HepG2 (cell line): ENCODE results near the gene ZCCHC7. TPM values are rescaled to one million over a fixed set of nuclear protein-coding genes. Genes with fewer than 3 reads are reported as not detected.

Experiments used
- ASH2L ChIP-seq: fragments of 300-600, 200-600 bp; sonication (generic); IDR thresholded peaks from 2 replicates; pipeline ENCODE4 v1.7.0; 2017; ENCODE audit warnings: low read depth, mild to moderate bottlenecking, moderate library complexity, mixed read lengths, low read length; ENCODE audit not compliant: insufficient read length
- ATF7-NPFF ChIP-seq: sonication (generic); formaldehyde crosslinking; IDR thresholded peaks from 2 replicates; pipeline ENCODE4 v1.8.1; 2023; ENCODE audit warnings: mild to moderate bottlenecking, low read depth, missing genetic modification reagents, moderate library complexity
- CHD4 ChIP-seq: fragments of 200-600 bp; sonication (generic); IDR thresholded peaks from 2 replicates; pipeline ENCODE4 v1.7.0; 2017; ENCODE audit warnings: mild to moderate bottlenecking, low read length, borderline replicate concordance
- DNMT1 ChIP-seq: sonication (generic); formaldehyde crosslinking; IDR thresholded peaks from 2 replicates; pipeline ENCODE4 v1.5.1; 2020; ENCODE audit warnings: mild to moderate bottlenecking, missing genetic modification reagents
- EP300 ChIP-seq, 3 experiments: sonication (generic) in 1 of 3; formaldehyde crosslinking in 1 of 3; IDR thresholded peaks; 2 replicates each; pipeline versions ENCODE4 v1.5.1 to v1.6.1; 2011 to 2020; ENCODE audit warnings: low read depth in 2 of 3, low read length in 2 of 3, borderline replicate concordance in 1 of 3, improper control_type of control experiment in 1 of 3, mild to moderate bottlenecking in 1 of 3, missing genetic modification reagents in 1 of 3, moderate library complexity in 1 of 3
- HIVEP1 ChIP-seq: sonication (generic); formaldehyde crosslinking; IDR thresholded peaks from 2 replicates; pipeline ENCODE4 v1.4.0; 2020; ENCODE audit warnings: mild to moderate bottlenecking, missing genetic modification reagents
- HNRNPH1 ChIP-seq: fragments of 200-400 bp; formaldehyde crosslinking; optimal IDR thresholded peaks from 2 replicates; pipeline ENCODE3; 2017; ENCODE audit warnings: mild to moderate bottlenecking, low read depth, low read length
- MATR3 ChIP-seq: sonication (generic); formaldehyde crosslinking; IDR thresholded peaks from 2 replicates; pipeline ENCODE4 v1.4.0; 2020; ENCODE audit warnings: missing genetic modification reagents
- PPARG ChIP-seq: conservative IDR thresholded peaks from 2 replicates; pipeline ENCODE4 v1.6.1; 2016; ENCODE audit warnings: missing biosample characterization, missing genetic modification reagents
- SETDB1 ChIP-seq: sonication (generic); formaldehyde crosslinking; IDR thresholded peaks from 2 replicates; pipeline ENCODE4 v1.5.1; 2020; ENCODE audit warnings: missing genetic modification reagents, mild to moderate bottlenecking, borderline replicate concordance
- SSRP1 ChIP-seq: IDR thresholded peaks from 2 replicates; pipeline ENCODE4 v1.6.1; 2016; ENCODE audit warnings: control low read depth
- ZFP82 ChIP-seq: sonication (generic); formaldehyde crosslinking; IDR thresholded peaks from 2 replicates; pipeline ENCODE4 v1.5.1; 2020; ENCODE audit warnings: mild to moderate bottlenecking, missing genetic modification reagents, borderline replicate concordance
- ZNF24 ChIP-seq: fragments of 450-650 bp; IDR thresholded peaks from 2 replicates; pipeline ENCODE4 v1.6.1; 2017; ENCODE audit warnings: antibody characterized with exemption, mild to moderate bottlenecking
- ZNF34 ChIP-seq: sonication (generic); formaldehyde crosslinking; IDR thresholded peaks from 2 replicates; pipeline ENCODE4 v1.4.0; 2020; ENCODE audit warnings: mild to moderate bottlenecking, missing genetic modification reagents, borderline replicate concordance
- polyA plus RNA-seq, 8 experiments: library from polyadenylated mRNA; depleted of rRNA in 3 of 8; stranded (reverse) in 7 of 8; unstranded in 1 of 8; fragments of >200 nt; fragmentation: Illumina TruSeq in 4 of 8; extraction: Trizol in 4 of 8; gene quantifications; 2 replicates each; pipeline versions ENCODE4 v1.2.1 to v1.2.3, GENCODE V29; 2011 to 2016; ENCODE audit warnings: low read depth in 4 of 8, missing spikeins in 1 of 8, mixed read lengths in 1 of 8; ENCODE audit not compliant: insufficient read depth in 1 of 8
- total RNA-seq, 5 experiments: library from RNA; depleted of rRNA; stranded (reverse); fragments of >200 nt; fragmentation: Illumina TruSeq; extraction: Trizol; gene quantifications; 2 replicates each; pipeline ENCODE4 v1.2.3, GENCODE V29; 2016; ENCODE audit warnings: low read depth in 1 of 5
- TF ChIP-seq, protein P1 (sequence below): sonication (generic); formaldehyde crosslinking; IDR thresholded peaks from 2 replicates; pipeline ENCODE4 v1.4.0; 2020; ENCODE audit warnings: low read depth, mild to moderate bottlenecking, missing genetic modification reagents
- TF ChIP-seq, protein P2 (sequence below): sonication (generic); formaldehyde crosslinking; IDR thresholded peaks from 2 replicates; pipeline ENCODE4 v1.5.0; 2020; ENCODE audit warnings: missing genetic modification reagents
- TF ChIP-seq, protein P3 (sequence below): sonication (generic); formaldehyde crosslinking; IDR thresholded peaks from 2 replicates; pipeline ENCODE4 v1.4.0; 2020; ENCODE audit warnings: missing genetic modification reagents
- TF ChIP-seq, protein P4 (sequence below): sonication (generic); formaldehyde crosslinking; IDR thresholded peaks from 2 replicates; pipeline ENCODE4 v1.4.0; 2020; ENCODE audit warnings: mild to moderate bottlenecking, missing genetic modification reagents
- TF ChIP-seq, protein P5 (sequence below): sonication (generic); formaldehyde crosslinking; IDR thresholded peaks from 2 replicates; pipeline ENCODE4 v1.8.1; 2022; ENCODE audit warnings: mild to moderate bottlenecking, missing genetic modification reagents

Gene ZCCHC7
- total and polyA plus RNA-seq, 2 of the 13 experiments (the other 11 are each of a cell fraction or from before 2014, with no cell fraction given), result 13.6 to 19.3 TPM

DNA sequence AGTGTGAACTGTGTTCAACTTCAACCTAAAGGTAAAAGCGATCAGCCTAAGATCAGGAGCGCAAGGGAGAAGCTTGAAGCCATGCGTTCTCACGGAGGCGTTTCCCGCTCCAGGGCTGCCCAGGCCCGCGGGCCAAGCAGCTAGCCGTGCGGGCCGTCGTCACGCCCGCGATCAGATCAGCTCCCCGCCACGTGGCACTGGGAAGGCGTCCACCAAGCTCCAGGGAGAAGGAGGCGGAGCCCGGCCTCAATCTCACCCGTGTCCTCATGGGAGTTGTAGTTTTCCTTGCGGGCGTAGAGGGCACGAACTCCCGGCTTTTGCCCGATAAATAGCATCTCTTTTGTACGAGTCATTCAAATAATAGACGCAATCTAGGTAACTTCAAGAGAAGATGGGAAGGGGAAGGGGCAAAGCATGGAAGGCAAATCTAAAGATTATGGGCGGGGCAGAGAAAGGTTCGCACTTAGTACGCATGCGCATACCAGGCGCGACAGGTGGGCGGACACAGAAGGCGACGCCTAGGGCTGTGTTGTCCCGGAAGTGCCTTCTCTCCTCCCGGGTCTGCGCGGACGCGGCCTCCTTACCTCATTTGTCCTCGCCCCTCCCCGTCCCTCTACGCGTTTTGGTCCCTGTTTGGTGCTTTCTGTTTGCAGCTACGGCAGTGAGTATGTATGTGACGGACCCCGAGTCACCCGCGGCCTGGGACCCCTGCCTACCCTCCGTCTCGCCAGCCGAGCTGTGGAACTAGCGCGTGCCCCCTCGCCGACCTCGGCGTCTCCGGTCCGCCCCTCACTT is 40.8 kb upstream of the ZCCHC7 start (continued):
- TF ChIP-seq CHD4, result peak; percentile 77; the same call in 1 of the 2 replicates
- TF ChIP-seq HIVEP1, result peak; percentile 98
- TF ChIP-seq, protein P1, sequence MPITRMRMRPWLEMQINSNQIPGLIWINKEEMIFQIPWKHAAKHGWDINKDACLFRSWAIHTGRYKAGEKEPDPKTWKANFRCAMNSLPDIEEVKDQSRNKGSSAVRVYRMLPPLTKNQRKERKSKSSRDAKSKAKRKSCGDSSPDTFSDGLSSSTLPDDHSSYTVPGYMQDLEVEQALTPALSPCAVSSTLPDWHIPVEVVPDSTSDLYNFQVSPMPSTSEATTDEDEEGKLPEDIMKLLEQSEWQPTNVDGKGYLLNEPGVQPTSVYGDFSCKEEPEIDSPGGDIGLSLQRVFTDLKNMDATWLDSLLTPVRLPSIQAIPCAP (CRISPR knock-in tag), result peak; percentile 98
- TF ChIP-seq, protein P2, sequence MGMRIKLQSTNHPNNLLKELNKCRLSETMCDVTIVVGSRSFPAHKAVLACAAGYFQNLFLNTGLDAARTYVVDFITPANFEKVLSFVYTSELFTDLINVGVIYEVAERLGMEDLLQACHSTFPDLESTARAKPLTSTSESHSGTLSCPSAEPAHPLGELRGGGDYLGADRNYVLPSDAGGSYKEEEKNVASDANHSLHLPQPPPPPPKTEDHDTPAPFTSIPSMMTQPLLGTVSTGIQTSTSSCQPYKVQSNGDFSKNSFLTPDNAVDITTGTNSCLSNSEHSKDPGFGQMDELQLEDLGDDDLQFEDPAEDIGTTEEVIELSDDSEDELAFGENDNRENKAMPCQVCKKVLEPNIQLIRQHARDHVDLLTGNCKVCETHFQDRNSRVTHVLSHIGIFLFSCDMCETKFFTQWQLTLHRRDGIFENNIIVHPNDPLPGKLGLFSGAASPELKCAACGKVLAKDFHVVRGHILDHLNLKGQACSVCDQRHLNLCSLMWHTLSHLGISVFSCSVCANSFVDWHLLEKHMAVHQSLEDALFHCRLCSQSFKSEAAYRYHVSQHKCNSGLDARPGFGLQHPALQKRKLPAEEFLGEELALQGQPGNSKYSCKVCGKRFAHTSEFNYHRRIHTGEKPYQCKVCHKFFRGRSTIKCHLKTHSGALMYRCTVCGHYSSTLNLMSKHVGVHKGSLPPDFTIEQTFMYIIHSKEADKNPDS, result 0 out of 2 replicates have a peak, but pooled peaks have one; percentile 51
- peak; percentile 99 for TF ChIP-seq ATF7-NPFF (CRISPR knock-in tag)
- TF ChIP-seq, protein P3, sequence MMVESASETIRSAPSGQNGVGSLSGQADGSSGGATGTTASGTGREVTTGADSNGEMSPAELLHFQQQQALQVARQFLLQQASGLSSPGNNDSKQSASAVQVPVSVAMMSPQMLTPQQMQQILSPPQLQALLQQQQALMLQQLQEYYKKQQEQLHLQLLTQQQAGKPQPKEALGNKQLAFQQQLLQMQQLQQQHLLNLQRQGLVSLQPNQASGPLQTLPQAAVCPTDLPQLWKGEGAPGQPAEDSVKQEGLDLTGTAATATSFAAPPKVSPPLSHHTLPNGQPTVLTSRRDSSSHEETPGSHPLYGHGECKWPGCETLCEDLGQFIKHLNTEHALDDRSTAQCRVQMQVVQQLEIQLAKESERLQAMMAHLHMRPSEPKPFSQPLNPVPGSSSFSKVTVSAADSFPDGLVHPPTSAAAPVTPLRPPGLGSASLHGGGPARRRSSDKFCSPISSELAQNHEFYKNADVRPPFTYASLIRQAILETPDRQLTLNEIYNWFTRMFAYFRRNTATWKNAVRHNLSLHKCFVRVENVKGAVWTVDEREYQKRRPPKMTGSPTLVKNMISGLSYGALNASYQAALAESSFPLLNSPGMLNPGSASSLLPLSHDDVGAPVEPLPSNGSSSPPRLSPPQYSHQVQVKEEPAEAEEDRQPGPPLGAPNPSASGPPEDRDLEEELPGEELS (CRISPR knock-in tag), result peak; percentile 50; the same call in 1 of the 2 replicates
- peak; percentile 86 for TF ChIP-seq ASH2L
- peak; percentile 95; the same call in 1 of the 2 replicates for TF ChIP-seq SETDB1
- no peak for TF ChIP-seq ZNF24
- no peak for TF ChIP-seq ZNF34 (CRISPR knock-in tag)
- TF ChIP-seq, protein P4, sequence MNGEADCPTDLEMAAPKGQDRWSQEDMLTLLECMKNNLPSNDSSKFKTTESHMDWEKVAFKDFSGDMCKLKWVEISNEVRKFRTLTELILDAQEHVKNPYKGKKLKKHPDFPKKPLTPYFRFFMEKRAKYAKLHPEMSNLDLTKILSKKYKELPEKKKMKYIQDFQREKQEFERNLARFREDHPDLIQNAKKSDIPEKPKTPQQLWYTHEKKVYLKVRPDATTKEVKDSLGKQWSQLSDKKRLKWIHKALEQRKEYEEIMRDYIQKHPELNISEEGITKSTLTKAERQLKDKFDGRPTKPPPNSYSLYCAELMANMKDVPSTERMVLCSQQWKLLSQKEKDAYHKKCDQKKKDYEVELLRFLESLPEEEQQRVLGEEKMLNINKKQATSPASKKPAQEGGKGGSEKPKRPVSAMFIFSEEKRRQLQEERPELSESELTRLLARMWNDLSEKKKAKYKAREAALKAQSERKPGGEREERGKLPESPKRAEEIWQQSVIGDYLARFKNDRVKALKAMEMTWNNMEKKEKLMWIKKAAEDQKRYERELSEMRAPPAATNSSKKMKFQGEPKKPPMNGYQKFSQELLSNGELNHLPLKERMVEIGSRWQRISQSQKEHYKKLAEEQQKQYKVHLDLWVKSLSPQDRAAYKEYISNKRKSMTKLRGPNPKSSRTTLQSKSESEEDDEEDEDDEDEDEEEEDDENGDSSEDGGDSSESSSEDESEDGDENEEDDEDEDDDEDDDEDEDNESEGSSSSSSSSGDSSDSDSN (CRISPR knock-in tag), result peak; percentile 86
- no peak; the same call in 1 of the 2 replicates for TF ChIP-seq ZFP82
- TF ChIP-seq, protein P5, sequence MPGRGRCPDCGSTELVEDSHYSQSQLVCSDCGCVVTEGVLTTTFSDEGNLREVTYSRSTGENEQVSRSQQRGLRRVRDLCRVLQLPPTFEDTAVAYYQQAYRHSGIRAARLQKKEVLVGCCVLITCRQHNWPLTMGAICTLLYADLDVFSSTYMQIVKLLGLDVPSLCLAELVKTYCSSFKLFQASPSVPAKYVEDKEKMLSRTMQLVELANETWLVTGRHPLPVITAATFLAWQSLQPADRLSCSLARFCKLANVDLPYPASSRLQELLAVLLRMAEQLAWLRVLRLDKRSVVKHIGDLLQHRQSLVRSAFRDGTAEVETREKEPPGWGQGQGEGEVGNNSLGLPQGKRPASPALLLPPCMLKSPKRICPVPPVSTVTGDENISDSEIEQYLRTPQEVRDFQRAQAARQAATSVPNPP (CRISPR knock-in tag), result peak; percentile 98
- TF ChIP-seq SSRP1 (CRISPR knock-in tag), result no peak
- no peak for TF ChIP-seq MATR3
- peak; percentile 87; the same call in 1 of the 2 replicates for TF ChIP-seq DNMT1 (CRISPR knock-in tag)
- TF ChIP-seq HNRNPH1, result no peak
- TF ChIP-seq EP300 (IDR thresholded peaks at IDR 0.05; ENCODE audit: low read depth in 2 of 2, low read length in 2 of 2), result 0 out of 4 replicates have a peak, but pooled peaks of 1 of the 2 experiments have one; percentile 17
- peak; percentile 82 for TF ChIP-seq EP300 (CRISPR knock-in tag; IDR thresholded peaks at IDR 0.05; ENCODE audit: borderline replicate concordance)
- TF ChIP-seq PPARG (CRISPR knock-in tag), result peak; percentile 78
